ENCODE measurements around the gene WDR90.

DNA sequence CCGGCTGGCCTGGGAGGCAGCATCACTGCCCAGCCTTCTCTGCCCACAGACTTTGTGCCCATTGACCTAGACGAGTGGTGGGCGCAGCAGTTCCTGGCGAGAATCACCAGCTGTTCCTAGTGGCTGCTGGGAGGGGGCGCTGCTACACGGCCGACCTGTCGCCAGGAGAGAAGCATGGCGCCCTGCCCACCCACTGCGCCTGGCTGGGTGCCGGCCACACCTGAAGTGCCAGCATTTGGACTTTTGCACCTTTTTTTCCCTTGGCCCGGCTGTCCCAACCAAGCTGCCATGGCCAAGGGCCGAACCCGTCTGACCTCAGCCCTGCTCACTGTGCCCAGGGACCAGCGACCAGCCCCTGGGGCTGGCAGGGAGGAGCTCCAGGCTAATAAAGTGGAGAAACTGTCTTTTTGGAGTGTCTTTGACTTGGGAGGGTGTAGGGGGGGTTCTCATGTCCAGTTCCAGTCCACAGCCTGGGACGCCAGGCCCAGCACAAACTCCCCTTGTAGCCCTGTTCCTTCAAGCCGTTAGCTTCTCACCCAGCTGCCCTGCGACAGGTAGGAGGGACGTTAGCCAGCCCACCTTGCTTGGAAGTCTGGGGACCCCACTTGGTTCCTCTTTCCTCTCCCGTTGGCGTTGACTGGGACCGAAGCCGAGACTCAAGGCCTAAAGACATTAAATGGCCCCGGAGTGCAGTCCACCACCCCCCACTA lies 939 bp upstream of the WDR90 start:
- TF ChIP-seq, protein P1, sequence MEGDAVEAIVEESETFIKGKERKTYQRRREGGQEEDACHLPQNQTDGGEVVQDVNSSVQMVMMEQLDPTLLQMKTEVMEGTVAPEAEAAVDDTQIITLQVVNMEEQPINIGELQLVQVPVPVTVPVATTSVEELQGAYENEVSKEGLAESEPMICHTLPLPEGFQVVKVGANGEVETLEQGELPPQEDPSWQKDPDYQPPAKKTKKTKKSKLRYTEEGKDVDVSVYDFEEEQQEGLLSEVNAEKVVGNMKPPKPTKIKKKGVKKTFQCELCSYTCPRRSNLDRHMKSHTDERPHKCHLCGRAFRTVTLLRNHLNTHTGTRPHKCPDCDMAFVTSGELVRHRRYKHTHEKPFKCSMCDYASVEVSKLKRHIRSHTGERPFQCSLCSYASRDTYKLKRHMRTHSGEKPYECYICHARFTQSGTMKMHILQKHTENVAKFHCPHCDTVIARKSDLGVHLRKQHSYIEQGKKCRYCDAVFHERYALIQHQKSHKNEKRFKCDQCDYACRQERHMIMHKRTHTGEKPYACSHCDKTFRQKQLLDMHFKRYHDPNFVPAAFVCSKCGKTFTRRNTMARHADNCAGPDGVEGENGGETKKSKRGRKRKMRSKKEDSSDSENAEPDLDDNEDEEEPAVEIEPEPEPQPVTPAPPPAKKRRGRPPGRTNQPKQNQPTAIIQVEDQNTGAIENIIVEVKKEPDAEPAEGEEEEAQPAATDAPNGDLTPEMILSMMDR (IDR thresholded peaks at IDR 0.05) = peak in 5 of 6 experiments; percentile 19 to 51 (median 31)
- no peak for TF ChIP-seq POLR2A (IDR thresholded peaks at IDR 0.05)
